ENCODE measurements around the gene CTNND2.

GRCh38 chr5:11146171-11146570 is 758.1 kb downstream of the CTNND2 start:
- TF ChIP-seq, protein P1, sequence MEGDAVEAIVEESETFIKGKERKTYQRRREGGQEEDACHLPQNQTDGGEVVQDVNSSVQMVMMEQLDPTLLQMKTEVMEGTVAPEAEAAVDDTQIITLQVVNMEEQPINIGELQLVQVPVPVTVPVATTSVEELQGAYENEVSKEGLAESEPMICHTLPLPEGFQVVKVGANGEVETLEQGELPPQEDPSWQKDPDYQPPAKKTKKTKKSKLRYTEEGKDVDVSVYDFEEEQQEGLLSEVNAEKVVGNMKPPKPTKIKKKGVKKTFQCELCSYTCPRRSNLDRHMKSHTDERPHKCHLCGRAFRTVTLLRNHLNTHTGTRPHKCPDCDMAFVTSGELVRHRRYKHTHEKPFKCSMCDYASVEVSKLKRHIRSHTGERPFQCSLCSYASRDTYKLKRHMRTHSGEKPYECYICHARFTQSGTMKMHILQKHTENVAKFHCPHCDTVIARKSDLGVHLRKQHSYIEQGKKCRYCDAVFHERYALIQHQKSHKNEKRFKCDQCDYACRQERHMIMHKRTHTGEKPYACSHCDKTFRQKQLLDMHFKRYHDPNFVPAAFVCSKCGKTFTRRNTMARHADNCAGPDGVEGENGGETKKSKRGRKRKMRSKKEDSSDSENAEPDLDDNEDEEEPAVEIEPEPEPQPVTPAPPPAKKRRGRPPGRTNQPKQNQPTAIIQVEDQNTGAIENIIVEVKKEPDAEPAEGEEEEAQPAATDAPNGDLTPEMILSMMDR (IDR thresholded peaks at IDR 0.05) = no peak
- TF ChIP-seq POLR2A (IDR thresholded peaks at IDR 0.05) = no peak

All from Peyer's patch (tissue), 4 donors.